Measurements from ENCODE around the gene JAZF1.

Gene JAZF1

DNA sequence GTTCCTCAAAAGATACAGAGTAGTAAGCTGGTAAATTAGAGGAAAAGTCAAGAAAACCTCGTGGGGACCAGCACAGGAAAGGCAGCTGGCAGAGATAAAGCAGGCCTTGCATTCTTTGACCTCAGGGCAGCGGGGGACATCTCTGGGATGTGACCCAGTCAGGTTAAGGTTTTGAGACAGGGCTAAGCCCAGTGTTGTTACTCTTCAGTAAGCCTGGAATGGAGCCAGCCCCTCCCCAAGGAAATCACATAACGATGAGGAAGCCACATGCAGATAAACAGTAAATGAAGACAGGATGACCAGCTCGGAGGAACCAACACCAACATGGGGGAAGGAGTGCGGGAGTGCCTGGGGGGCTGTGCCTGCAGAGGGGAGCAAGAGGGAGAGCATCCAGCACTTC is 99.6 kb downstream of the JAZF1 start:
- Histone ChIP-seq H4K91ac (ENCODE audit: low read length) (peak overlapping the region; percentile 18), H3K4me1 (ENCODE audit: control insufficient read depth, insufficient read depth, low read depth, low read length) (peaks cover 3% of the 10 kb centered on the region), H2AK5ac (ENCODE audit: low read length, severe bottlenecking) (no peak overlapping the region), H3K9me3 (ENCODE audit: control insufficient read depth, low read length) (no peaks in the 10 kb centered on the region), H3K18ac (ENCODE audit: low read depth in 1 of 2, low read length in 2 of 2) (peak overlapping the region in 1 of 2 experiments; percentile 78), H3K23ac (ENCODE audit: low read length in 2 of 2) (no peak overlapping the region), H4K8ac (ENCODE audit: low read length) (peak overlapping the region; percentile 12), H3K4me3 (ENCODE audit: insufficient read depth in 1 of 2, low read depth in 1 of 2, low read length in 2 of 2) (no peak overlapping the region), H2BK120ac (ENCODE audit: low read depth, low read length) (no peak overlapping the region), H3K4me2 (ENCODE audit: low read length, poor library complexity, severe bottlenecking) (no peak overlapping the region), H3K14ac (ENCODE audit: low read length in 2 of 2) (no peak overlapping the region), H2BK12ac (ENCODE audit: low read length in 2 of 2) (no peak overlapping the region), H3K27me3 (ENCODE audit: control insufficient read depth in 1 of 2, insufficient read depth in 1 of 2, low read length in 2 of 2) (no peaks in the 10 kb centered on the region), H2BK15ac (ENCODE audit: low read depth, poor library complexity, severe bottlenecking) (peak overlapping the region; percentile 77), H3K9ac (ENCODE audit: low read length) (no peak overlapping the region), H3K4ac (ENCODE audit: low read depth in 1 of 2, low read length in 2 of 2) (peak overlapping the region in 1 of 2 experiments; percentile 24), H3K27ac (ENCODE audit: low read length, poor library complexity, severe bottlenecking) (no peak overlapping the region), H2BK5ac (ENCODE audit: low read depth, low read length, poor library complexity, severe bottlenecking) (no peak overlapping the region), H3K79me1 (replicated peaks; ENCODE audit: low read length, poor library complexity, severe bottlenecking) (peaks cover 36% of the 10 kb centered on the region), H3K36me3 (ENCODE audit: control insufficient read depth in 1 of 2, insufficient read depth in 2 of 2, low read depth in 1 of 2, low read length in 2 of 2) (peaks cover 0 to 4% of the 10 kb centered on the region in 2 experiments), H2AFZ (ENCODE audit: low read depth, low read length) (no peak overlapping the region)
- DNase-seq: no peak
- 37% methylated on average over 5 of the region's 5 CpGs for WGBS

DNA sequence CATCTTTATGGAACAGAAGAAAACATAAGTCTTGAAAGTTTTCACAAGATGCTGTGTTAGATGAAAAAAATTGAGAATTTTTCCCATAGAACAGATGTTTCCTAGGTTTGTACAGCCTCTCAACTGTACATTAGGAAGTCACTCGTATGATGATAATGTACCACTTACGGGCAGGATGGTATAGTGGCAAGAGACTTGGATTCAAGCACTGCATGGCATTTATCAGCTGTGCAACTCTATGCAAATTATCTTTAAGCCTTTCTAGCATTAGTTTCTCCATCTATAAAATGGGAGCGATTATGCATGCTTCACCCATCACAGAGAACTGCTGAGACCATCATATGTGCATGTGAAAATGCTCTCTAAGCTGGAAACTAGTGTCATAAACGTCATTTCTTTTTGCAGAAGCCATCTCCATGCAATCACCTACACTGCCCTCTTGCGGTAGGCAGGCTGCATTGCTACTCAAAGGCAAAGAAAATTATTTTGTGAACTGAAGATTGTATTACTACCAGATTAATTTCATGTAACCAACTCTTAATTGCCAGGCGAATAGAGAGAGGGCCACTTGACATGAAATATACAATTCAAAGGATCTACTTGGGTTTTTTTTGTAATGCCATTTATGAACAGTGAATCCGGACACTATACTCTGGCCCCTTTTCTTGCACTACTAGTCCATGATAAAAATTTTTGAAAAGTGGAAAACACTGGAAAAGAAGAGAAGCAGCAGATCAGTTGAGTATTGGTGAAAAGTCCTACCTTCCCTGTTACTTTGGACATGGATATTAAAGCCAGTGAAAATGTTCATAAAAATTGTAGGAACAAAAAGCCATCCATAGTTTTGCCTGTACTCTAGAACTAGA is 102.3 kb downstream of the JAZF1 start:
- Histone ChIP-seq H3K27me3 (ENCODE audit: control insufficient read depth in 1 of 2, insufficient read depth in 1 of 2, low read length in 2 of 2) (no peaks in the 10 kb centered on the region), H2AFZ (ENCODE audit: low read depth, low read length) (no peak overlapping the region), H2BK12ac (ENCODE audit: low read length in 2 of 2) (no peak overlapping the region), H3K79me1 (replicated peaks; ENCODE audit: low read length, poor library complexity, severe bottlenecking) (peaks cover 32% of the 10 kb centered on the region), H3K4me2 (ENCODE audit: low read length, poor library complexity, severe bottlenecking) (no peak overlapping the region), H2AK5ac (ENCODE audit: low read length, severe bottlenecking) (no peak overlapping the region), H4K8ac (ENCODE audit: low read length) (no peak overlapping the region), H3K23ac (ENCODE audit: low read length in 2 of 2) (no peak overlapping the region), H2BK5ac (ENCODE audit: low read depth, low read length, poor library complexity, severe bottlenecking) (no peak overlapping the region), H3K14ac (ENCODE audit: low read length in 2 of 2) (no peak overlapping the region), H3K36me3 (ENCODE audit: control insufficient read depth in 1 of 2, insufficient read depth in 2 of 2, low read depth in 1 of 2, low read length in 2 of 2) (peaks cover 0 to 4% of the 10 kb centered on the region in 2 experiments), H3K9ac (ENCODE audit: low read length) (peak overlapping the region; percentile 18), H2BK15ac (ENCODE audit: low read depth, poor library complexity, severe bottlenecking) (no peak overlapping the region), H3K4me3 (ENCODE audit: insufficient read depth in 1 of 2, low read depth in 1 of 2, low read length in 2 of 2) (no peak overlapping the region), H3K18ac (ENCODE audit: low read depth in 1 of 2, low read length in 2 of 2) (no peak overlapping the region), H2BK120ac (ENCODE audit: low read depth, low read length) (peak overlapping the region; percentile 11), H3K27ac (ENCODE audit: low read length, poor library complexity, severe bottlenecking) (no peak overlapping the region), H3K9me3 (ENCODE audit: control insufficient read depth, low read length) (no peaks in the 10 kb centered on the region), H4K91ac (ENCODE audit: low read length) (no peak overlapping the region), H3K4me1 (ENCODE audit: control insufficient read depth, insufficient read depth, low read depth, low read length) (peaks cover 3% of the 10 kb centered on the region), H3K4ac (ENCODE audit: low read depth in 1 of 2, low read length in 2 of 2) (no peak overlapping the region)
- DNase-seq: peak; percentile 63
- 61% methylated on average over 3 of the region's 7 CpGs for WGBS

DNA sequence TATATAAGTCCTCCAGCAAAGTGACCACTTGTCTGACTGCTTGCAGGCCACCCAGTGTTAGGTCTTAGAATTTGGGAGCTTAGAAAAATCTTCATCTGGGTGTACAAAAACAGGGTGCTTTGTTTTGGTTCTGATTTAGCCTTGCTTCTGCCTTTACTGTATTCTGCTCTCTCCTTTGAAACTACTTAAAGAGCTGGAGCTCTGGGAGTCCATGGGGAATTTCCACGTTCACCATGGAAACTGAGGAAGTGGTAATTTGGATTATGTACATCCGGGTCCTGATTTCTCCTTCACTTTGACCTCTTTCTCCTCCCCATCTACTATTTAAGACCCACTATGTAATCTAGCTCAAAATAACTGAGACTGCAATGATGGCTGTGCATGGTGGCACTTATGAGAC is 103.0 kb downstream of the JAZF1 start:
- no CpG with 5 or more reads among the region's 2 CpGs for WGBS
- H2BK15ac ChIP-seq (ENCODE audit: low read depth, poor library complexity, severe bottlenecking): no peak overlapping the region
- no peak overlapping the region for H3K4ac ChIP-seq (ENCODE audit: low read depth in 1 of 2, low read length in 2 of 2)

GRCh38 chr7:28076423-28077200 is 104.0 kb downstream of the JAZF1 start:
- Histone ChIP-seq H3K9ac (ENCODE audit: low read length) (peak overlapping the region; percentile 47), H3K27ac (ENCODE audit: low read length, poor library complexity, severe bottlenecking) (no peak overlapping the region), H3K4me1 (ENCODE audit: control insufficient read depth, insufficient read depth, low read depth, low read length) (peaks cover 3% of the 10 kb centered on the region), H3K4me2 (ENCODE audit: low read length, poor library complexity, severe bottlenecking) (no peak overlapping the region), H3K14ac (ENCODE audit: low read length in 2 of 2) (no peak overlapping the region), H3K4me3 (ENCODE audit: insufficient read depth in 1 of 2, low read depth in 1 of 2, low read length in 2 of 2) (no peak overlapping the region), H2AFZ (ENCODE audit: low read depth, low read length) (no peak overlapping the region), H3K27me3 (ENCODE audit: control insufficient read depth in 1 of 2, insufficient read depth in 1 of 2, low read length in 2 of 2) (no peaks in the 10 kb centered on the region), H3K79me1 (replicated peaks; ENCODE audit: low read length, poor library complexity, severe bottlenecking) (peaks cover 26% of the 10 kb centered on the region), H2BK15ac (ENCODE audit: low read depth, poor library complexity, severe bottlenecking) (no peak overlapping the region), H2BK5ac (ENCODE audit: low read depth, low read length, poor library complexity, severe bottlenecking) (no peak overlapping the region), H3K18ac (ENCODE audit: low read depth in 1 of 2, low read length in 2 of 2) (no peak overlapping the region), H4K8ac (ENCODE audit: low read length) (no peak overlapping the region), H2BK12ac (ENCODE audit: low read length in 2 of 2) (no peak overlapping the region), H2BK120ac (ENCODE audit: low read depth, low read length) (no peak overlapping the region), H2AK5ac (ENCODE audit: low read length, severe bottlenecking) (no peak overlapping the region), H3K9me3 (ENCODE audit: control insufficient read depth, low read length) (no peaks in the 10 kb centered on the region), H3K4ac (ENCODE audit: low read depth in 1 of 2, low read length in 2 of 2) (no peak overlapping the region), H4K91ac (ENCODE audit: low read length) (no peak overlapping the region), H3K36me3 (ENCODE audit: control insufficient read depth in 1 of 2, insufficient read depth in 2 of 2, low read depth in 1 of 2, low read length in 2 of 2) (no peaks in the 10 kb centered on the region), H3K23ac (ENCODE audit: low read length in 2 of 2) (no peak overlapping the region)
- peak; percentile 60 for DNase-seq
- WGBS: 59% methylated on average over 4 of the region's 11 CpGs

More for the DNA sequence above, 103.0 kb downstream of the JAZF1 start:
- H3K27ac ChIP-seq (ENCODE audit: low read length, poor library complexity, severe bottlenecking): no peak overlapping the region
- no peak overlapping the region for H3K23ac ChIP-seq (ENCODE audit: low read length in 2 of 2)
- peaks cover 3% of the 10 kb centered on the region for H3K4me1 ChIP-seq (ENCODE audit: control insufficient read depth, insufficient read depth, low read depth, low read length)
- H3K14ac ChIP-seq (ENCODE audit: low read length in 2 of 2): no peak overlapping the region
- peak; percentile 56 for DNase-seq
- H2AK5ac ChIP-seq (ENCODE audit: low read length, severe bottlenecking): no peak overlapping the region
- no peak overlapping the region for H4K8ac ChIP-seq (ENCODE audit: low read length)
- H3K9me3 ChIP-seq (ENCODE audit: control insufficient read depth, low read length): no peaks in the 10 kb centered on the region
- no peak overlapping the region for H2BK12ac ChIP-seq (ENCODE audit: low read length in 2 of 2)
- H3K36me3 ChIP-seq (ENCODE audit: control insufficient read depth in 1 of 2, insufficient read depth in 2 of 2, low read depth in 1 of 2, low read length in 2 of 2): peaks cover 0 to 3% of the 10 kb centered on the region in 2 experiments
- H3K27me3 ChIP-seq (ENCODE audit: control insufficient read depth in 1 of 2, insufficient read depth in 1 of 2, low read length in 2 of 2): no peaks in the 10 kb centered on the region
- H3K9ac ChIP-seq (ENCODE audit: low read length): no peak overlapping the region
- H2AFZ ChIP-seq (ENCODE audit: low read depth, low read length): no peak overlapping the region
- peaks cover 33% of the 10 kb centered on the region for H3K79me1 ChIP-seq (replicated peaks; ENCODE audit: low read length, poor library complexity, severe bottlenecking)
- no peak overlapping the region for H3K4me3 ChIP-seq (ENCODE audit: insufficient read depth in 1 of 2, low read depth in 1 of 2, low read length in 2 of 2)
- H3K18ac ChIP-seq (ENCODE audit: low read depth in 1 of 2, low read length in 2 of 2): peak overlapping the region in 1 of 2 experiments; percentile 23
- peak overlapping the region; percentile 11 for H2BK120ac ChIP-seq (ENCODE audit: low read depth, low read length)
- no peak overlapping the region for H4K91ac ChIP-seq (ENCODE audit: low read length)
- H2BK5ac ChIP-seq (ENCODE audit: low read depth, low read length, poor library complexity, severe bottlenecking): no peak overlapping the region
- no peak overlapping the region for H3K4me2 ChIP-seq (ENCODE audit: low read length, poor library complexity, severe bottlenecking)
